Spinal cord (tissue), 10 donors: ENCODE measurements around the gene CIC. TPM values are rescaled to one million over a fixed set of nuclear protein-coding genes. Genes with fewer than 3 reads are reported as not detected.

ENCODE experiments used
- DNase-seq, 6 donors: peaks; one replicate each; pipeline versions ENCODE4 v3.0.0 to v3.0.0-alpha.2; 2013 to 2015; ENCODE audit warnings: low spot score in 6 of 6, low read depth in 4 of 6
- H3K27ac ChIP-seq: one replicate; pipeline ENCODE4 v1.5.1; 2013; ENCODE audit warnings: low read depth, low read length, control low read depth
- H3K27me3 ChIP-seq: one replicate; pipeline ENCODE4 v1.6.1; 2013; ENCODE audit warnings: low read length; ENCODE audit not compliant: control insufficient read depth, insufficient read depth
- H3K36me3 ChIP-seq: one replicate; pipeline ENCODE4 v1.6.1; 2013; ENCODE audit warnings: low read length; ENCODE audit not compliant: control insufficient read depth, insufficient read depth
- H3K4me1 ChIP-seq: one replicate; pipeline ENCODE4 v1.6.1; 2013; ENCODE audit warnings: low read length; ENCODE audit not compliant: control insufficient read depth, insufficient read depth
- H3K4me3 ChIP-seq: one replicate; pipeline ENCODE4 v1.5.1; 2013; ENCODE audit warnings: low read depth, low read length, control low read depth
- H3K9me3 ChIP-seq: one replicate; pipeline ENCODE4 v1.6.1; 2013; ENCODE audit warnings: low read length; ENCODE audit not compliant: control insufficient read depth, insufficient read depth
- WGBS: methylation state at CpG from one replicate; pipeline ENCODE4 v1.1.5; 2013; ENCODE audit warnings: missing lambda C conversion rate; ENCODE audit not compliant: insufficient coverage; 5-methylcytosine and 5-hydroxymethylcytosine counted together
- long read RNA-seq, 4 donors: transcript quantifications; one replicate each; lab custom pipeline, GENCODE V29; 2026
- polyA plus RNA-seq, 2 donors: library from polyadenylated mRNA; unstranded; fragments of 120-200 nt; gene quantifications; one replicate each; pipeline ENCODE4 v1.2.1, GENCODE V29; 2013; ENCODE audit not compliant: insufficient read length in 2 of 2
- total RNA-seq, 2 donors: library from RNA; depleted of rRNA in 1 of 2; stranded (reverse); fragments of 120-200 nt in 1 of 2; fragments of >200 nt in 1 of 2; gene quantifications; one replicate each; pipeline versions ENCODE4 v1.2.3 to v1.2.4, GENCODE V29; 2013 to 2014
- donor health status: healthy.

Gene CIC
- total RNA-seq, result 10 to 100 TPM; 21.0 to 28.1 TPM
- 10 to 100 TPM; 87.8 to 91.1 TPM for polyA plus RNA-seq
- long read RNA-seq, donor 1, partial matches to known transcripts, result 0 of 1 reads
- long read RNA-seq, donor 1, other reads (novel, unspliced or antisense), result 0 of 1 reads
- long read RNA-seq, donor 2, partial matches to known transcripts, result 5 of 7 reads
- long read RNA-seq, donor 2, other reads (novel, unspliced or antisense), result 0 of 7 reads
- long read RNA-seq, donor 3, partial matches to known transcripts, result 13 of 15 reads
- long read RNA-seq, donor 3, other reads (novel, unspliced or antisense), result 0 of 15 reads
- long read RNA-seq, donor 4, transcript CIC-203 (2 exons, 601 nt), result major isoform, 5 of 19 reads
- long read RNA-seq, donor 4, partial matches to known transcripts, result 14 of 19 reads
- long read RNA-seq, donor 4, other reads (novel, unspliced or antisense), result 0 of 19 reads

DNA sequence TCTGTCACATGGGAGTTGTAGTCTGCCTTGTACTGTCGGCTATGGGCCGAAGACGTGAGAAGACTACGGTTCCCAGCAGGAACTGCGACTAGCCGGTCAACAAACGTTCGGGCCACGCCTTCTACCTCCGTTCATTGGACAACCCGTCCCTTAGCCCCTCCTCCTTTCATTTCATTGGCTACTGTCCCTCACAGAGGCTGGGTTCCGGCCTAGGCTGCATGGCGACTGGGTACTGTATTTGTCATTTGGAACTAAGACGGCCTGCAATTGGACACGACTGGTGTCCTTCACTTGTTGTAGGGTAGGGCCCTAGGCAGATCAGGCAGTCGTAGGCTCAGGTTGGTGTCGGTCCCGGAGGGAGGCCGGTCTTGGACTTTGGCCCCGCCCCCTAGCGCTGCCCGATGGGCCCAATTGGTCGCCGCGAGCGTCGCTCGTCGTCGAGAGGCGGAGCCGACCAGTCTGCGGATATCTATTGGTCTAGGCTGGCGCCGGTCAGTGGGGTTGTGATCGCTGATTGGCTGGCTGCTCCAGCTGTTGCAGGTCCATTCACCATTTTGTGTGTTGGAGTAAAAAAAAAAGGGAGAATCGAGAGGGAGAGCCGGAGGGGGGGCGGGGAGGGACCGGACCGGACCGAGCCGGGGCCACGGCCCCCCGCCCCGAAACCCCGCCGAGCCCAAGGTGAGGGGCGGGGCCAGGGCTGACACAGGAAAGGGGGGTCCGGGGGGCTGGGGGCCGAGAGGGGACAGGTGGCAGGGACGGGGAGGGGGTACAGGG lies at the start of gene CIC:
Gene CIC, plus strand, starts transcription at position 549 of the 774 bp plus-strand sequence. CDS start 2,532 bp downstream, outside the sequence.
- peak; percentile 100 for DNase-seq
- peaks cover 33% of the 10 kb centered on the region for H3K4me1 ChIP-seq
- no peaks in the 10 kb centered on the region for H3K27me3 ChIP-seq
- no peaks in the 10 kb centered on the region for H3K9me3 ChIP-seq
- H3K27ac ChIP-seq, result peak within 1 kb of the TSS; percentile 100
- peak within 1 kb of the TSS; percentile 99 for H3K4me3 ChIP-seq
- WGBS, result under 1% methylated on average over 39 of the region's 52 CpGs
- H3K36me3 ChIP-seq, result peaks cover 34% of the 10 kb centered on the region

- peak within 1 kb of the TSS; percentile 90 for H3K4me3 ChIP-seq
- no peaks in the 10 kb centered on the region for H3K27me3 ChIP-seq
- H3K4me1 ChIP-seq, result peaks cover 44% of the 10 kb centered on the region
- no peaks in the 10 kb centered on the region for H3K9me3 ChIP-seq
- under 1% methylated on average over 48 of the region's 53 CpGs for WGBS
- H3K27ac ChIP-seq, result peak within 1 kb of the TSS; percentile 87
- peaks cover 13% of the 10 kb centered on the region for H3K36me3 ChIP-seq
- DNase-seq, result peak; percentile 92 to 99 (median 97)
These were observed 49.0 kb upstream of the CIC start, which contains the start of gene ZNF526 for GRCh38 chr19:42219812-42220750. ZNF526 (plus strand) TSS chr19:42220312; CDS start chr19:42224404, 4,092 bp downstream.

- H3K27ac ChIP-seq, result peak overlapping the region; percentile 87
- WGBS, result 1% methylated on average over 6 of the region's 6 CpGs
- H3K4me1 ChIP-seq, result peaks cover 38% of the 10 kb centered on the region
These were observed 48.3 kb upstream of the CIC start for GRCh38 chr19:42220751-42221097.

DNA sequence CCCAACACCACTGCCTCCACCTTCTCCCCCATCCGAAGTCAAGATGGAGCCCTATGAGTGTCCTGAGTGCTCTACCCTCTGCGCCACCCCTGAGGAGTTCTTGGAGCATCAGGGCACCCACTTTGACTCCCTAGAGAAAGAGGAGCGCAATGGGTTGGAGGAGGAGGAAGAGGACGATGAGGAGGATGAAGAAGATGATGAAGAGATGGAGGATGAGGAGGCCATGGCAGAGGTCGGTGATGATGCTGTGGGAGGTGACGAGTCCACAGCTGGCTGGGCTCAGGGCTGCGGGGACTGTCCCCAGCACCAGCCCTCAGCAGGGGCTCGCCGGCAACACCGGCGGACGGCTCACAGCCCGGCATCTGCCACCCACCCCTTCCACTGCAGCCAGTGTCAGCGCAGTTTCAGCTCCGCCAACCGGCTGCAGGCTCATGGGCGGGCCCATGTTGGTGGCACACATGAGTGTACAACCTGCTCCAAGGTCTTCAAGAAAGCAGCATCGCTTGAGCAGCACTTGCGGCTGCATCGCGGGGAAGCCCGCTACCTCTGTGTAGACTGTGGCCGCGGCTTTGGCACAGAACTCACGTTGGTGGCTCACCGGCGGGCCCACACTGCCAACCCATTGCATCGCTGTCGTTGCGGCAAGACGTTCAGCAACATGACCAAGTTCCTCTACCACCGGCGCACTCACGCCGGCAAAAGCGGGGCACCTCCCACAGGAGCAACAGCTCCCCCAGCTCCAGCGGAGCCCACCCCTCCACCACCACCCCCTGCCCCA lies 43.9 kb upstream of the CIC start:
- DNase-seq, result no peak
- peaks cover 15% of the 10 kb centered on the region for H3K4me1 ChIP-seq
- no peak overlapping the region for H3K4me3 ChIP-seq
- H3K27me3 ChIP-seq, result no peaks in the 10 kb centered on the region
- WGBS, result 97% methylated on average over 35 of the region's 37 CpGs
- no peaks in the 10 kb centered on the region for H3K9me3 ChIP-seq
- no peak overlapping the region for H3K27ac ChIP-seq
- peaks cover 60% of the 10 kb centered on the region for H3K36me3 ChIP-seq

More at GRCh38 chr19:42220751-42221097, 48.3 kb upstream of the CIC start:
- no peak for DNase-seq
- Histone ChIP-seq H3K36me3 (peaks cover 19% of the 10 kb centered on the region), H3K9me3 (no peaks in the 10 kb centered on the region), H3K4me3 (peak overlapping the region; percentile 90), H3K27me3 (no peaks in the 10 kb centered on the region)

DNA sequence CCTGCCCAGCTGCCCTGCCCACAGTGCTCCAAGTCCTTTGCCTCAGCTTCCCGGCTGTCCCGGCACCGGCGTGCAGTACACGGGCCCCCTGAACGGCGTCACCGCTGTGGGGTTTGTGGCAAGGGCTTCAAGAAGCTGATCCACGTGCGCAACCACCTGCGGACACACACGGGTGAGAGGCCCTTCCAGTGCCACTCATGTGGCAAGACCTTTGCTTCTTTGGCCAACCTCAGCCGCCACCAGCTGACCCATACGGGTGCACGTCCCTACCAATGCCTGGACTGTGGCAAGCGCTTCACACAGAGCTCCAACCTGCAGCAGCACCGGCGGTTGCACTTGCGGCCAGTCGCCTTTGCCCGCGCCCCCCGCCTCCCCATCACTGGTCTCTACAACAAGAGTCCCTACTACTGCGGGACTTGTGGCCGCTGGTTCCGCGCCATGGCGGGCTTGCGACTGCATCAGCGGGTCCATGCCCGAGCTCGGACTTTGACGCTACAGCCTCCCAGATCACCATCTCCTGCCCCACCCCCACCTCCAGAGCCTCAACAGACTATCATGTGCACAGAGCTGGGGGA lies 43.2 kb upstream of the CIC start:
- Histone ChIP-seq H3K36me3 (peaks cover 66% of the 10 kb centered on the region), H3K27ac (no peak overlapping the region), H3K4me3 (no peak overlapping the region), H3K9me3 (no peaks in the 10 kb centered on the region), H3K4me1 (peaks cover 18% of the 10 kb centered on the region), H3K27me3 (no peaks in the 10 kb centered on the region)
- DNase-seq, result no peak
- WGBS, result 96% methylated on average over 33 of the region's 33 CpGs

- WGBS, result 100% methylated on average over 1 of the region's 1 CpG
- no peak for DNase-seq
- H3K4me3 ChIP-seq, result no peak overlapping the region
These were observed 42.2 kb upstream of the CIC start for GRCh38 chr19:42226886-42227285.

GRCh38 chr19:42228641-42229040 lies 40.4 kb upstream of the CIC start:
- WGBS, result 88% methylated on average over 4 of the region's 4 CpGs
- Histone ChIP-seq H3K27ac (no peak overlapping the region), H3K27me3 (no peaks in the 10 kb centered on the region), H3K9me3 (no peaks in the 10 kb centered on the region), H3K36me3 (peaks cover 94% of the 10 kb centered on the region), H3K4me3 (no peak overlapping the region), H3K4me1 (peaks cover 13% of the 10 kb centered on the region)
- DNase-seq, result no peak

More at GRCh38 chr19:42226886-42227285, 42.2 kb upstream of the CIC start:
- H3K27ac ChIP-seq, result no peak overlapping the region
- H3K27me3 ChIP-seq, result no peaks in the 10 kb centered on the region
- peaks cover 77% of the 10 kb centered on the region for H3K36me3 ChIP-seq
- no peaks in the 10 kb centered on the region for H3K9me3 ChIP-seq
- H3K4me1 ChIP-seq, result peaks cover 13% of the 10 kb centered on the region

GRCh38 chr19:42229301-42229854 lies 39.7 kb upstream of the CIC start:
- H3K4me1 ChIP-seq, result peaks cover 13% of the 10 kb centered on the region
- H3K36me3 ChIP-seq, result peaks cover 96% of the 10 kb centered on the region
- H3K27me3 ChIP-seq, result no peaks in the 10 kb centered on the region
- DNase-seq, result no peak
- no peaks in the 10 kb centered on the region for H3K9me3 ChIP-seq
- WGBS, result 100% methylated on average over 1 of the region's 4 CpGs
- H3K27ac ChIP-seq, result no peak overlapping the region
- no peak overlapping the region for H3K4me3 ChIP-seq
